Activated CD8-positive, alpha-beta memory T cell treated with anti-CD3 and anti-CD28 coated beads, Interleukin-2, amount 10 ng/mL, durations not matched to agents 7 days and 5 days (primary cell): ENCODE results near the gene SFN. TPM values are rescaled to one million over a fixed set of nuclear protein-coding genes. Genes with fewer than 3 reads are reported as not detected.
"Not testable (repeated sequence)": the region's sequence is repeated elsewhere in the genome, so short reads cannot be mapped to it uniquely, and the experiment has no call there.

Experiments used
- ATAC-seq: fragments of 150-1000 bp; cut with Tn5 transposase; one replicate; pipeline ENCODE4 v1.10.0; 2021; ENCODE audit warnings: moderate library complexity
- CTCF ChIA-PET: fragments of 350-600 bp; sonication (Branson Sonifier 250); formaldehyde crosslinking; loops from one replicate; lab custom pipeline; 2021; ENCODE audit warnings: antibody characterized with exemption; lab: Charles Lee
- DNase-seq: peaks from one replicate; pipeline ENCODE4 v3.0.0-alpha.2; 2020
- H3K27ac Mint-ChIP-seq: one replicate; pipeline ENCODE4 v1.8.0; 2021; ENCODE audit warnings: mild to moderate bottlenecking, mixed read lengths
- H3K27me3 Mint-ChIP-seq: one replicate; pipeline ENCODE4 v1.8.0; 2021; ENCODE audit warnings: mixed read lengths
- H3K36me3 Mint-ChIP-seq: one replicate; pipeline ENCODE4 v1.8.0; 2021; ENCODE audit warnings: mild to moderate bottlenecking, mixed read lengths
- H3K4me1 Mint-ChIP-seq: one replicate; pipeline ENCODE4 v1.8.0; 2021; ENCODE audit warnings: mixed read lengths
- H3K4me3 Mint-ChIP-seq: one replicate; pipeline ENCODE4 v1.8.0; 2021; ENCODE audit warnings: mild to moderate bottlenecking, moderate library complexity, mixed read lengths
- H3K9me3 Mint-ChIP-seq: one replicate; pipeline ENCODE4 v1.8.0; 2022; ENCODE audit warnings: low read depth, mixed read lengths
- total RNA-seq, 2 experiments: library from RNA; stranded (reverse); gene quantifications; one replicate each; pipeline ENCODE4 v1.2.3, GENCODE V29; 2021

Gene SFN
- total RNA-seq, 2 experiments from 2014 or later = 0.73 TPM; not detected in 1

- H3K36me3 Mint-ChIP-seq = no peaks in the 10 kb centered on the region
Observed at GRCh38 chr1:26861286-26861701, 1.7 kb upstream of the SFN start.

DNA sequence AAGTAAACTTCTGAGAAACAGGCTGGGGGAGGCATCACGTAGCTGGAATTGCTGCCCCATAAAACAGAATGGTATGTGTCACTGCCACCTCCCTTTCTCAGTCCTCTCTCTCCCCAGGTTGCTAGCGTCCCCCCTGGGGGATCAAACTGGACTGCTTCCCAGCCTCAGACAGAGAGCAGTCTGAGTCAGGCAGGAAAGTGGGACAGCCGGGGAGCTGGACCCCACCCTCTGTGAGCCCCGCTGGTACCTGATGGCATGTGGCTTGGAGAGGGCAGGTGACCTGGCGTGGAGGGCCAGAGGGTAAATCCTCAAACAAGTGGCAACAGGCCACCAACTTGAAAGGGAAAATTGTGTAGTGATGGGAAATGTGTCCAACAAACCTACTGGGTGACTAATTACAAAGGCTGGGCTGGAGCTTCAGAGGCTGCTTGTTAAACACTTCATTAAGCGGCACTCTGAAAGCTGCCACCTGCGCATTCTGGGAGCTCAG is 1.0 kb upstream of the SFN start:
- Mint-ChIP-seq H3K27me3 (no peaks in the 10 kb centered on the region), H3K36me3 (no peaks in the 10 kb centered on the region), H3K4me3 (no peak overlapping the region), H3K4me1 (peaks cover 29% of the 10 kb centered on the region), H3K9me3 (no peaks in the 10 kb centered on the region), H3K27ac (no peak overlapping the region)
- DNase-seq (no peak), ATAC-seq (no peak)
- CTCF ChIA-PET = interaction anchor here (0.6 to 1.2 kb wide), 6 partner anchors 9 to 216 kb away, joined by 3 to 5 read pairs (median 4); no protein-coding TSS in a partner anchor

More at GRCh38 chr1:26861286-26861701, 1.7 kb upstream of the SFN start:
- Mint-ChIP-seq H3K9me3 (no peaks in the 10 kb centered on the region), H3K4me3 (no peak overlapping the region), H3K27me3 (no peaks in the 10 kb centered on the region), H3K27ac (no peak overlapping the region), H3K4me1 (peaks cover 29% of the 10 kb centered on the region)
- no peak for ATAC-seq
- DNase-seq = no peak
- CTCF ChIA-PET = interaction anchor here (1.0 to 1.2 kb wide), 2 partner anchors 9 to 17 kb away, joined by 3 to 5 read pairs; no protein-coding TSS in a partner anchor

GRCh38 chr1:26863685-26864077 is 732 bp downstream of the SFN start:
- DNase-seq = no peak
- ATAC-seq = no peak
- Mint-ChIP-seq H3K27ac (peak overlapping the region; percentile 87), H3K4me1 (peaks cover 29% of the 10 kb centered on the region), H3K36me3 (no peaks in the 10 kb centered on the region), H3K4me3 (peak overlapping the region; percentile 84), H3K27me3 (no peaks in the 10 kb centered on the region), H3K9me3 (no peaks in the 10 kb centered on the region)
- CTCF ChIA-PET = interaction anchor here (0.8 to 3.1 kb wide), 11 partner anchors 8 to 261 kb away, joined by 3 to 23 read pairs (median 5); partner anchors contain the start of gene NUDC

GRCh38 chr1:26864610-26865480 is 1.9 kb downstream of the SFN start:
- Mint-ChIP-seq H3K4me1 (peaks cover 29% of the 10 kb centered on the region), H3K9me3 (no peaks in the 10 kb centered on the region), H3K4me3 (peak overlapping the region; percentile 84), H3K27ac (peak overlapping the region; percentile 87), H3K36me3 (no peaks in the 10 kb centered on the region), H3K27me3 (no peaks in the 10 kb centered on the region)
- DNase-seq = peak; percentile 97
- ATAC-seq = peak; percentile 95
- CTCF ChIA-PET = interaction anchor here (0.8 to 4.1 kb wide), 22 partner anchors 10 to 365 kb away, joined by 3 to 24 read pairs (median 6); partner anchors contain the start of genes NUDC and PIGV

GRCh38 chr1:26873097-26873496 is 10.1 kb downstream of the SFN start:
- not testable (repeated sequence) for H3K27ac Mint-ChIP-seq, DNase-seq, H3K4me3 Mint-ChIP-seq, H3K27me3 Mint-ChIP-seq, H3K4me1 Mint-ChIP-seq, H3K9me3 Mint-ChIP-seq, ATAC-seq, H3K36me3 Mint-ChIP-seq
- CTCF ChIA-PET = interaction anchor here (0.9 to 2.1 kb wide), 2 partner anchors 11 to 271 kb away, joined by 3 to 5 read pairs; no protein-coding TSS in a partner anchor

DNA sequence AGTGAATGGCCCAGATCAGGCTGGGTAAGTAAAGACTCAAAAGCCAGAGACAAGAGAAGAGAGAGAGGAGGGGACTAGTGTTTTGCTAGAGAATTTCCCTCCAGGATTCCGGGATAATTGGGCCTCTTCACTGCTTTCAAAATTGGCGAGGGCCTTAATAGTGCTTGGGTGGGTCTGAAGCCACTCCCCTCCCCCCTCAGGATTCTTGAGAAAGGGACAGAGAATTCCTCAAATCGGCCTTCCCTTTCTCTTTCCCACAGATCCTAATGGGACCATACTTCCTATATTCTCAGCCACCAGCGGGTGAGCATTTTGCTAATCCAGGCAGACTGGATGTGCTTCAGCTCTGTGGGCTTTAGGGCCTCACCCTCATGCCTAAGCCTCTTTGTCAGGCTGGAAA is 11.9 kb downstream of the SFN start:
- ATAC-seq = no peak
- Mint-ChIP-seq H3K4me3 (no peak overlapping the region), H3K9me3 (no peaks in the 10 kb centered on the region), H3K36me3 (peaks cover 12% of the 10 kb centered on the region), H3K4me1 (peaks cover 6% of the 10 kb centered on the region), H3K27ac (peak overlapping the region; percentile 24), H3K27me3 (no peaks in the 10 kb centered on the region)
- CTCF ChIA-PET = interaction anchor here (0.6 kb wide), 1 partner anchor 694 kb away, joined by 3 read pairs; no protein-coding TSS in a partner anchor
- no peak for DNase-seq

DNA sequence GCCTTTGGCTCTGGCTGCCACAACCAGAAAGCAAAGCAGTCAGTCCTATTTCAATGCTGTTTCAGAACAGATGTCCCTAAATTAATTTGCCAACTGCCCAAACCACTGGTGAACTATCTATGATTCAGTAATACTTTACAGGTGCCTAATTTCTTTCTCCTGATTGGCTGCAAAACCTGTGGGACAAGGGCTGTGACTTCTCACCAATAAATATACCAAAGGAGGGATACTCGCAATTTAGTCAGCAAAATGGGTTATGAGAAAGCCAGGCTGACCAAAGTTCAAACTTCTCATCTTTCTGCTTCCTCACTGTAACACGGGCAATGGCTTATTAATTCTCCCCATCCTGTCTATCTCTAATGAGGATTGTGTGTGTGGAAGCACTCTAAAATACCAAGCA is 14.4 kb downstream of the SFN start:
- no peak for ATAC-seq
- no peaks in the 10 kb centered on the region for H3K27me3 Mint-ChIP-seq
- no peak overlapping the region for H3K4me3 Mint-ChIP-seq
- no peaks in the 10 kb centered on the region for H3K9me3 Mint-ChIP-seq
- DNase-seq = no peak
- no peak overlapping the region for H3K27ac Mint-ChIP-seq
- H3K4me1 Mint-ChIP-seq = peaks cover 6% of the 10 kb centered on the region
- H3K36me3 Mint-ChIP-seq = peaks cover 16% of the 10 kb centered on the region
- CTCF ChIA-PET = interaction anchor here (0.7 to 3.9 kb wide), 12 partner anchors 10 to 377 kb away, joined by 3 to 35 read pairs (median 8); partner anchors contain the start of genes GPN2 and PIGV

GRCh38 chr1:26879793-26880192 is 16.8 kb downstream of the SFN start:
- no peak overlapping the region for H3K4me3 Mint-ChIP-seq
- H3K4me1 Mint-ChIP-seq = peaks cover 6% of the 10 kb centered on the region
- no peak overlapping the region for H3K27ac Mint-ChIP-seq
- CTCF ChIA-PET = interaction anchor here (1.7 to 3.9 kb wide), 4 partner anchors 9 to 281 kb away, joined by 5 to 35 read pairs (median 13); partner anchors contain the start of gene GPN2
- no peak for DNase-seq
- ATAC-seq = no peak
- peaks cover 34% of the 10 kb centered on the region for H3K36me3 Mint-ChIP-seq
- no peaks in the 10 kb centered on the region for H3K27me3 Mint-ChIP-seq
- no peaks in the 10 kb centered on the region for H3K9me3 Mint-ChIP-seq

- H3K36me3 Mint-ChIP-seq = peaks cover 38% of the 10 kb centered on the region
- not testable (repeated sequence) for H3K9me3 Mint-ChIP-seq, H3K27me3 Mint-ChIP-seq, H3K4me1 Mint-ChIP-seq, ATAC-seq, DNase-seq, H3K4me3 Mint-ChIP-seq, H3K27ac Mint-ChIP-seq
- CTCF ChIA-PET = interaction anchor here (1.0 to 1.5 kb wide), 7 partner anchors 16 to 279 kb away, joined by 3 to 7 read pairs (median 3); no protein-coding TSS in a partner anchor
Observed at GRCh38 chr1:26881611-26882010, 18.7 kb downstream of the SFN start.

- Mint-ChIP-seq H3K4me3 (no peak overlapping the region), H3K9me3 (no peaks in the 10 kb centered on the region), H3K36me3 (peaks cover 38% of the 10 kb centered on the region), H3K27ac (no peak overlapping the region), H3K27me3 (no peaks in the 10 kb centered on the region), H3K4me1 (peaks cover 6% of the 10 kb centered on the region)
- CTCF ChIA-PET = interaction anchor here (1.4 kb wide), 1 partner anchor 71 kb away, joined by 3 read pairs; no protein-coding TSS in a partner anchor
- DNase-seq = no peak
- ATAC-seq = no peak
Observed at GRCh38 chr1:26882696-26883463, 19.9 kb downstream of the SFN start.

DNA sequence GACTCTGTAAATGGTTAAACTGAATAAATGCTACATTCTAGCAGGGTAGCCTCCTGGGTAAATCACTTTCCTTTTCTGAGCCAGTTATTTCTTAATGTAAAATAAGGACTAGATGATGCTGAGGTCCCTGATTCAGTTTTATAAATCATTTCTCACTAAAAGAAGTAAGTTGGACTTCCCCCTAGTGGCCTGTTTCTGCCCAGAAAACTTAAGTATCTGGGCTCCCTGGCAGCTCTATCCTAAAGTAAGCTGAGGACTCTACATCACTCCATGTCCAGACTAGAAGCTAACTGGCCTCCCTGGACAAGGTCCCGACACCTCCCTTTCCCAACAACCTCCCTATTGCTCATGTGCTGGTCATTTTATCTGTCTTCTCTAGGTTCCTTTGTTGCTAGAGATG is 24.2 kb downstream of the SFN start:
- Mint-ChIP-seq H3K27me3 (no peaks in the 10 kb centered on the region), H3K36me3 (peaks cover 42% of the 10 kb centered on the region), H3K9me3 (no peaks in the 10 kb centered on the region), H3K4me1 (peaks cover 30% of the 10 kb centered on the region), H3K27ac (peak overlapping the region; percentile 42), H3K4me3 (peak overlapping the region; percentile 34)
- CTCF ChIA-PET = interaction anchor here (0.7 to 4.4 kb wide), 19 partner anchors 9 to 308 kb away, joined by 3 to 35 read pairs (median 4); partner anchors contain the start of genes GPATCH3 and NUDC
- ATAC-seq = no peak
- peak; percentile 43 for DNase-seq

DNA sequence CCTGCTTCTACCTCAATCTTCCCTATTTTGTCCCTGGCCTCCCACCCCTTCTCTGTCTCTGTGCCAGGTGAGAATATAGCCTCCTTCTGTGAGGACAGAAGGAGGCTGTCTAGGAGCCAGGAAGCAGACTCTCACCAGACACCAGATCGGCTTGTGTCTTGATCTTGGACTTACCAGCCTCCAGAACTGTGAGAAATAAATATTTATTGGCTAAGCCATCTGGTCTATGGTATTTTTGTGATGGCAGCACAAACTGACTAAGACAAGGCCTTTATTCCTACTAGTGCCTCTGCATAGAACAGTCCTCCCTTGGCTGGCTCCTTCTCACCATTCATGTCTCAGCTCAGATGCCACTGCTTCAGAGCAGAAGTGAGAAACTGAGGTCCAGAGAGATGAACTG is 25.3 kb downstream of the SFN start:
- H3K36me3 Mint-ChIP-seq = peaks cover 42% of the 10 kb centered on the region
- H3K27ac Mint-ChIP-seq = no peak overlapping the region
- no peaks in the 10 kb centered on the region for H3K9me3 Mint-ChIP-seq
- CTCF ChIA-PET = interaction anchor here (0.8 to 4.4 kb wide), 10 partner anchors 8 to 97 kb away, joined by 3 to 35 read pairs (median 6); partner anchors contain the start of gene GPATCH3
- DNase-seq (no peak), ATAC-seq (no peak)
- H3K4me1 Mint-ChIP-seq = peaks cover 30% of the 10 kb centered on the region
- H3K4me3 Mint-ChIP-seq = peak overlapping the region; percentile 92
- H3K27me3 Mint-ChIP-seq = no peaks in the 10 kb centered on the region
